H1 (cell line): ENCODE data around the gene SLC45A1. TPM values are rescaled to one million over a fixed set of nuclear protein-coding genes. Genes with fewer than 3 reads are reported as not detected.

Experiments used
- CTCF ChIA-PET: fragments of 300-600 bp; sonication (Branson Sonifier 250); formaldehyde crosslinking; loops from one replicate; lab custom pipeline; 2021; ENCODE audit not compliant: partially characterized antibody; lab: Charles Lee
- POLR2A ChIA-PET: fragments of 300-600 bp; sonication (Branson Sonifier 250); formaldehyde crosslinking; loops from one replicate; lab custom pipeline; 2021; ENCODE audit warnings: inconsistent platforms; ENCODE audit not compliant: partially characterized antibody; lab: Charles Lee
- DNase-seq, 2 experiments: peaks; one replicate each; pipeline versions ENCODE4 v3.0.0 to v3.0.0-alpha.2; 2010 to 2022; ENCODE audit warnings: low spot score in 2 of 2, low read depth in 1 of 2, mixed read lengths in 1 of 2
- FAIRE-seq: peaks from 2 replicates; lab custom pipeline; 2011; peaks lifted over from hg19 to GRCh38; lab: Jason Lieb, UNC
- H2AFZ ChIP-seq: 2 replicates; pipeline ENCODE4 v1.8.1; 2012; ENCODE audit warnings: low read length, inconsistent platforms
- H2AK5ac ChIP-seq: 2 replicates; pipeline ENCODE4 v1.6.1; 2013; ENCODE audit warnings: low read depth, low read length
- H2BK120ac ChIP-seq: replicated peaks from 2 replicates; pipeline ENCODE3; 2013; ENCODE audit warnings: low read depth, low read length, inconsistent platforms
- H2BK12ac ChIP-seq: 2 replicates; pipeline ENCODE4 v1.6.1; 2013; ENCODE audit warnings: low read depth, low read length
- H2BK15ac ChIP-seq: 2 replicates; pipeline ENCODE4 v1.6.1; 2013; ENCODE audit warnings: low read length
- H2BK20ac ChIP-seq: 2 replicates; pipeline ENCODE4 v1.6.1; 2013; ENCODE audit warnings: low read length
- H2BK5ac ChIP-seq: 2 replicates; pipeline ENCODE4 v1.6.1; 2013; ENCODE audit warnings: low read depth, low read length
- H3K14ac ChIP-seq: 2 replicates; pipeline ENCODE4 v1.6.1; 2013; ENCODE audit warnings: inconsistent platforms; ENCODE audit not compliant: insufficient read length
- H3K18ac ChIP-seq: 2 replicates; pipeline ENCODE4 v1.6.1; 2013; ENCODE audit warnings: low read length; ENCODE audit errors: extremely low read depth
- H3K23ac ChIP-seq: 2 replicates; pipeline ENCODE4 v1.6.1; 2013; ENCODE audit warnings: inconsistent platforms; ENCODE audit not compliant: insufficient read length
- H3K23me2 ChIP-seq: 2 replicates; pipeline ENCODE4 v1.6.1; 2013; ENCODE audit warnings: low read depth, low read length
- H3K27ac ChIP-seq: 2 replicates; pipeline ENCODE4 v1.6.1; 2011; ENCODE audit warnings: low read depth, low read length, inconsistent platforms
- H3K27me3 ChIP-seq, 4 experiments: replicated peaks in 1 of 4; 1 replicate in 1 of 4; 2 replicates in 3 of 4; pipeline versions ENCODE4 v1.6.1 to v1.8.1; 2011 to 2013; ENCODE audit warnings: low read length in 3 of 4, mild to moderate bottlenecking in 3 of 4, inconsistent platforms in 2 of 4, mixed read lengths in 2 of 4, moderate library complexity in 1 of 4; ENCODE audit not compliant: control insufficient read depth in 3 of 4, insufficient read depth in 3 of 4; ENCODE audit errors: extremely low read depth in 1 of 4
- H3K36me3 ChIP-seq, 4 experiments: 2 replicates each; pipeline versions ENCODE4 v1.6.1 to v1.8.1; 2011 to 2013; ENCODE audit warnings: mild to moderate bottlenecking in 4 of 4, low read length in 3 of 4, moderate library complexity in 2 of 4, control low read depth in 1 of 4, inconsistent platforms in 1 of 4; ENCODE audit not compliant: insufficient read depth in 4 of 4, control insufficient read depth in 2 of 4
- H3K4ac ChIP-seq: replicated peaks from 2 replicates; pipeline ENCODE3; 2013; ENCODE audit warnings: low read length, low read depth, mixed read lengths, inconsistent platforms; ENCODE audit not compliant: insufficient read length
- H3K4me1 ChIP-seq, 4 experiments: replicated peaks in 1 of 4; 1 replicate in 1 of 4; 2 replicates in 3 of 4; pipeline versions ENCODE4 v1.6.1 to v1.8.1; 2011 to 2013; ENCODE audit warnings: low read length in 3 of 4, inconsistent platforms in 2 of 4, mixed read lengths in 1 of 4; ENCODE audit not compliant: insufficient read depth in 4 of 4, control insufficient read depth in 3 of 4
- H3K4me2 ChIP-seq, 2 experiments: 2 replicates each; pipeline versions ENCODE4 v1.6.1 to v1.8.1; 2011 to 2013; ENCODE audit warnings: low read depth in 2 of 2, low read length in 2 of 2, control low read depth in 1 of 2, inconsistent platforms in 1 of 2, mild to moderate bottlenecking in 1 of 2; ENCODE audit not compliant: insufficient read depth in 1 of 2
- H3K4me3 ChIP-seq, 4 experiments: fragments of 200-600, 300-600 bp in 1 of 4; sonication (generic), shearing (Covaris generic), sonication (Bioruptor Twin) in 1 of 4; 2 replicates each; pipeline versions ENCODE4 v1.5.1 to v1.8.1; 2011 to 2016; ENCODE audit warnings: low read length in 4 of 4, low read depth in 3 of 4, control low read depth in 2 of 4, inconsistent platforms in 2 of 4, mild to moderate bottlenecking in 2 of 4, mixed read lengths in 1 of 4, moderate library complexity in 1 of 4; ENCODE audit not compliant: insufficient read depth in 2 of 4; ENCODE audit errors: extremely low read depth in 1 of 4
- H3K56ac ChIP-seq: replicated peaks from 2 replicates; pipeline ENCODE3; 2013; ENCODE audit warnings: low read depth, mild to moderate bottlenecking, mixed read lengths, low read length, inconsistent platforms; ENCODE audit not compliant: insufficient read length
- H3K79me1 ChIP-seq: 2 replicates; pipeline ENCODE4 v1.6.1; 2013; ENCODE audit warnings: low read depth, low read length, control low read depth
- H3K79me2 ChIP-seq, 2 experiments: 2 replicates each; pipeline versions ENCODE4 v1.6.1 to v1.8.1; 2012 to 2013; ENCODE audit warnings: low read length in 2 of 2, mild to moderate bottlenecking in 2 of 2, inconsistent platforms in 1 of 2; ENCODE audit not compliant: insufficient read depth in 2 of 2, control insufficient read depth in 1 of 2
- H3K9ac ChIP-seq, 4 experiments: replicated peaks in 1 of 4; 1 replicate in 1 of 4; 2 replicates in 3 of 4; pipeline versions ENCODE4 v1.6.1 to v1.8.1; 2011 to 2013; ENCODE audit warnings: low read depth in 3 of 4, low read length in 3 of 4, control low read depth in 2 of 4, mild to moderate bottlenecking in 2 of 4, moderate library complexity in 2 of 4, inconsistent platforms in 1 of 4; ENCODE audit errors: extremely low read depth in 1 of 4
- H3K9me3 ChIP-seq, 2 experiments: 2 replicates each; pipeline versions ENCODE4 v1.6.1 to v1.8.1; 2012 to 2013; ENCODE audit warnings: mild to moderate bottlenecking in 2 of 2, moderate library complexity in 2 of 2, control low read depth in 1 of 2, inconsistent platforms in 1 of 2, low read depth in 1 of 2, low read length in 1 of 2, mixed read lengths in 1 of 2; ENCODE audit not compliant: insufficient read depth in 2 of 2
- H4K20me1 ChIP-seq, 2 experiments: replicated peaks in 1 of 2; 2 replicates each; pipeline versions ENCODE3 to v1.8.1; 2011 to 2013; ENCODE audit warnings: inconsistent platforms in 2 of 2, low read length in 2 of 2, mild to moderate bottlenecking in 1 of 2; ENCODE audit not compliant: insufficient read depth in 2 of 2, control insufficient read depth in 1 of 2
- H4K5ac ChIP-seq: 2 replicates; pipeline ENCODE4 v1.6.1; 2013; ENCODE audit warnings: low read length, low read depth, mixed read lengths, inconsistent platforms; ENCODE audit not compliant: insufficient read length
- H4K8ac ChIP-seq: 2 replicates; pipeline ENCODE4 v1.8.0; 2013; ENCODE audit warnings: mild to moderate bottlenecking, moderate library complexity, low read length, inconsistent platforms; ENCODE audit not compliant: insufficient read depth; ENCODE audit errors: extremely low read depth
- H4K91ac ChIP-seq: replicated peaks from 2 replicates; pipeline ENCODE3; 2013; ENCODE audit warnings: low read length, mixed read lengths, inconsistent platforms; ENCODE audit not compliant: insufficient read length
- ASH2L ChIP-seq: fragments of 200-600, 300-600 bp; sonication (generic); IDR thresholded peaks from one replicate; pipeline ENCODE4 v1.7.1; 2017; ENCODE audit warnings: low read length
- BACH1 ChIP-seq: IDR thresholded peaks from 2 replicates; pipeline ENCODE4 v1.6.1; 2012; ENCODE audit warnings: low read length, improper control_type of control experiment
- CHD1 ChIP-seq: IDR thresholded peaks from 2 replicates; pipeline ENCODE4 v1.6.1; 2012; ENCODE audit warnings: low read depth, low read length, improper control_type of control experiment
- EZH2 ChIP-seq: fragments of 200-600 bp; sonication (generic); IDR thresholded peaks from 2 replicates; pipeline ENCODE4 v1.7.1; 2012; ENCODE audit warnings: low read depth, mild to moderate bottlenecking, moderate library complexity, low read length, inconsistent platforms; ENCODE audit not compliant: severe bottlenecking
- KDM4A ChIP-seq: IDR thresholded peaks from one replicate; pipeline ENCODE4 v1.7.1; 2012; ENCODE audit warnings: low read depth, mild to moderate bottlenecking, moderate library complexity, low read length, inconsistent platforms; ENCODE audit not compliant: severe bottlenecking
- MAFK ChIP-seq: IDR thresholded peaks from 2 replicates; pipeline ENCODE4 v1.6.1; 2012; ENCODE audit warnings: low read depth, mild to moderate bottlenecking, improper control_type of control experiment, low read length
- NANOG ChIP-seq: IDR thresholded peaks from 2 replicates; pipeline ENCODE4 v1.6.1; 2011; ENCODE audit warnings: low read length, low read depth, mild to moderate bottlenecking, inconsistent platforms; ENCODE audit not compliant: insufficient read depth, poor library complexity, severe bottlenecking
- PHF8 ChIP-seq: fragments of 200-600 bp; sonication (generic); conservative IDR thresholded peaks from 2 replicates; pipeline ENCODE4 v1.7.1; 2012; ENCODE audit warnings: low read depth, mild to moderate bottlenecking, inconsistent platforms, low read length, moderate library complexity
- RAD21 ChIP-seq, 2 experiments: IDR thresholded peaks in 1 of 2; conservative IDR thresholded peaks in 1 of 2; 2 replicates each; pipeline ENCODE4 v1.6.1; 2011; ENCODE audit warnings: low read depth in 2 of 2, low read length in 2 of 2, improper control_type of control experiment in 1 of 2, inconsistent platforms in 1 of 2, mild to moderate bottlenecking in 1 of 2, moderate library complexity in 1 of 2
- SIRT6 ChIP-seq: IDR thresholded peaks from one replicate; pipeline ENCODE4 v1.7.1; 2012; ENCODE audit warnings: low read length, inconsistent platforms
- SP1 ChIP-seq: IDR thresholded peaks from 2 replicates; pipeline ENCODE4 v1.6.1; 2011; ENCODE audit warnings: low read depth, low read length
- SRF ChIP-seq: IDR thresholded peaks from 2 replicates; pipeline ENCODE4 v1.6.1; 2011; ENCODE audit warnings: mild to moderate bottlenecking, low read depth, low read length, moderate library complexity
- WGBS, 2 experiments: shearing (Covaris generic) in 1 of 2; methylation state at CpG; one replicate each; pipeline versions ENCODE4 v1.1.6 to v1.1.7; 2013 to 2015; ENCODE audit warnings: low lambda C conversion rate in 2 of 2, mixed read lengths in 2 of 2, inconsistent platforms in 1 of 2, low coverage in 1 of 2, missing lambda C conversion rate in 1 of 2; ENCODE audit not compliant: insufficient replicate concordance in 2 of 2, insufficient coverage in 1 of 2, insufficient read length in 1 of 2; ENCODE audit errors: extremely low coverage in 1 of 2, missing lambda C conversion rate in 1 of 2; 5-methylcytosine and 5-hydroxymethylcytosine counted together
- polyA plus RNA-seq, 7 experiments: library from polyadenylated mRNA; depleted of rRNA in 3 of 7; stranded (reverse) in 5 of 7; unstranded in 2 of 7; fragments of >200 nt in 5 of 7; fragments of 200-250 nt in 2 of 7; gene quantifications; 1 replicate in 5 of 7; 2 replicates in 1 of 7; 4 replicates in 1 of 7; pipeline versions ENCODE4 v1.2.1 to v1.2.3, GENCODE V29; 2011 to 2013; ENCODE audit warnings: missing spikeins in 2 of 7, mixed read lengths in 2 of 7
- total RNA-seq: library from RNA; stranded (reverse); fragmentation: NEBNext Ultra II Directional; extraction: Animal tissue kit (Norgen Biotek cat#: 25700); gene quantifications from 2 replicates; pipeline ENCODE4 v1.2.1, GENCODE V29; 2021

The SLC45A1 gene
- total and polyA plus RNA-seq, 2 of the 8 experiments (the other 6 are each of a cell fraction or from before 2014, with no cell fraction given): 1.0 to 1.7 TPM

- Histone ChIP-seq H3K27ac (no peak overlapping the region), H3K4ac (no peak overlapping the region)
- TF ChIP-seq NANOG (no peak), SRF (no peak), ASH2L (no peak), CHD1 (no peak), BACH1 (no peak), KDM4A (no peak), SP1 (no peak), PHF8 (no peak), SIRT6 (no peak), RAD21 (IDR thresholded peaks at IDR 0.05 in 1 of 2, conservative IDR thresholded peaks at IDR 0.05 in 1 of 2; ENCODE audit: low read depth in 2 of 2, low read length in 2 of 2) (no peak), MAFK (no peak), EZH2 (no peak)
These were observed 35.2 kb downstream of the SLC45A1 start for GRCh38 chr1:8352886-8353785.

More at GRCh38 chr1:8352886-8353785, 35.2 kb downstream of the SLC45A1 start:
- no peak overlapping the region for H2BK120ac ChIP-seq
- no peak overlapping the region for H2AFZ ChIP-seq
- peaks cover 6 to 9% of the 10 kb centered on the region in 2 experiments for H4K20me1 ChIP-seq
- no peak overlapping the region for H2BK5ac ChIP-seq
- CTCF ChIA-PET: interaction anchor here (0.9 to 7.6 kb wide), 16 partner anchors 8 to 396 kb away, joined by 3 to 73 read pairs (median 6); partner anchors contain the start of gene SLC45A1
- no peak overlapping the region for H3K14ac ChIP-seq
- no peak overlapping the region for H2AK5ac ChIP-seq
- H3K4me3 ChIP-seq: no peak overlapping the region
- FAIRE-seq (no peak), DNase-seq (no peak)
- H3K18ac ChIP-seq: no peak overlapping the region
- no peaks in the 10 kb centered on the region for H3K23me2 ChIP-seq
- H4K91ac ChIP-seq: no peak overlapping the region
- no peak overlapping the region for H3K9ac ChIP-seq
- H3K4me2 ChIP-seq: no peak overlapping the region
- H3K23ac ChIP-seq: no peak overlapping the region
- H2BK20ac ChIP-seq: no peak overlapping the region
- peaks cover 7 to 38% (median 30%) of the 10 kb centered on the region in 4 experiments for H3K36me3 ChIP-seq
- H3K4me1 ChIP-seq: peaks cover 0 to 11% (median 3%) of the 10 kb centered on the region in 4 experiments; a peak in 5 of 7 replicates
- no peaks in the 10 kb centered on the region for H3K9me3 ChIP-seq
- no peak overlapping the region for H4K5ac ChIP-seq
- no peak overlapping the region for H4K8ac ChIP-seq
- H2BK12ac ChIP-seq: no peak overlapping the region
- 92% methylated on average over 21 of the region's 21 CpGs; no CpG with 5 or more reads in 1 of the 2 experiments for WGBS, 2 experiments
- no peak overlapping the region for H3K56ac ChIP-seq
- no peaks in the 10 kb centered on the region; a peak in 1 of 4 replicates for H3K79me2 ChIP-seq
- H3K79me1 ChIP-seq: peaks cover 3% of the 10 kb centered on the region; the same call in 1 of the 2 replicates
- POLR2A ChIA-PET: no interaction called here
- no peak overlapping the region for H2BK15ac ChIP-seq
- no peaks in the 10 kb centered on the region for H3K27me3 ChIP-seq
